Naive thymus-derived CD4-positive, alpha-beta T cell (primary cell): Measurements from ENCODE around the gene GORASP1. TPM values are rescaled to one million over a fixed set of nuclear protein-coding genes. Genes with fewer than 3 reads are reported as not detected.
A peak's percentile ranks its signal among the peaks of the same experiment; 100 is the strongest.

Source experiments
- ATAC-seq: fragments of 150-1000 bp; cut with Tn5 transposase; 2 replicates; pipeline ENCODE4 v1.10.0; 2021; ENCODE audit warnings: mild to moderate bottlenecking, moderate library complexity
- CTCF ChIA-PET: fragments of 350-600 bp; sonication (Branson Sonifier 250); formaldehyde crosslinking; loops from one replicate; lab custom pipeline; 2021; ENCODE audit warnings: antibody characterized with exemption; lab: Charles Lee
- POLR2A ChIA-PET: fragments of 350-600 bp; sonication (Branson Sonifier 250); formaldehyde crosslinking; loops from one replicate; lab custom pipeline; 2021; ENCODE audit warnings: antibody characterized with exemption, inconsistent platforms; lab: Charles Lee
- DNase-seq, 9 donors: peaks; one replicate each; pipeline versions ENCODE4 v3.0.0 to v3.0.0-alpha.2; 2020 to 2022; ENCODE audit warnings: mixed read lengths in 1 of 9
- H3K27ac ChIP-seq: one replicate; pipeline ENCODE4 v1.7.0; 2013; ENCODE audit warnings: mild to moderate bottlenecking, low read depth, low read length, moderate library complexity
- H3K27me3 ChIP-seq, 2 donors: one replicate each; pipeline ENCODE4 v1.7.0; 2013; ENCODE audit warnings: low read length in 2 of 2, mild to moderate bottlenecking in 2 of 2, moderate library complexity in 2 of 2; ENCODE audit not compliant: control insufficient read depth in 2 of 2, insufficient read depth in 2 of 2
- H3K36me3 ChIP-seq, 3 experiments: 1 replicate in 2 of 3; 2 replicates in 1 of 3; pipeline ENCODE4 v1.7.0; 2013; ENCODE audit warnings: low read length in 3 of 3, mild to moderate bottlenecking in 3 of 3, moderate library complexity in 1 of 3; ENCODE audit not compliant: insufficient read depth in 3 of 3, control insufficient read depth in 2 of 3
- H3K4me1 ChIP-seq, 2 donors: one replicate each; pipeline ENCODE4 v1.7.0; 2013; ENCODE audit warnings: low read length in 2 of 2, mild to moderate bottlenecking in 2 of 2, moderate library complexity in 1 of 2; ENCODE audit not compliant: control insufficient read depth in 2 of 2, insufficient read depth in 2 of 2
- H3K4me3 ChIP-seq: 2 replicates; pipeline ENCODE4 v1.7.0; 2013; ENCODE audit warnings: mild to moderate bottlenecking, low read length
- H3K9me3 ChIP-seq, 3 experiments: 1 replicate in 2 of 3; 2 replicates in 1 of 3; pipeline ENCODE4 v1.7.0; 2013; ENCODE audit warnings: low read length in 3 of 3; ENCODE audit not compliant: control insufficient read depth in 2 of 3
- H3K27ac Mint-ChIP-seq, 9 donors: one replicate each; pipeline ENCODE4 v1.8.0; 2020 to 2022; ENCODE audit warnings: mixed read lengths in 9 of 9, mild to moderate bottlenecking in 8 of 9, moderate library complexity in 5 of 9, inconsistent platforms in 2 of 9
- H3K27me3 Mint-ChIP-seq, 5 donors: one replicate each; pipeline ENCODE4 v1.8.0; 2021 to 2022; ENCODE audit warnings: mixed read lengths in 5 of 5, mild to moderate bottlenecking in 1 of 5
- H3K36me3 Mint-ChIP-seq, 5 donors: one replicate each; pipeline ENCODE4 v1.8.0; 2020 to 2022; ENCODE audit warnings: mixed read lengths in 5 of 5, mild to moderate bottlenecking in 3 of 5, inconsistent platforms in 1 of 5
- H3K4me1 Mint-ChIP-seq, 7 donors: one replicate each; pipeline ENCODE4 v1.8.0; 2020 to 2022; ENCODE audit warnings: mixed read lengths in 7 of 7, mild to moderate bottlenecking in 3 of 7, inconsistent platforms in 1 of 7
- H3K4me3 Mint-ChIP-seq, 10 donors: one replicate each; pipeline ENCODE4 v1.8.0; 2020 to 2022; ENCODE audit warnings: mild to moderate bottlenecking in 10 of 10, mixed read lengths in 10 of 10, moderate library complexity in 6 of 10, inconsistent platforms in 2 of 10
- H3K9me3 Mint-ChIP-seq, 11 donors: one replicate each; pipeline ENCODE4 v1.8.0; 2020 to 2022; ENCODE audit warnings: mixed read lengths in 11 of 11, mild to moderate bottlenecking in 4 of 11, inconsistent platforms in 1 of 11, moderate library complexity in 1 of 11
- intact Hi-C, 2 donors: fragments of 100-400 bp; cut with micrococcal nuclease; formaldehyde crosslinking; loops; one replicate each; pipeline ENCODE4 v1.15.1; 2023
- polyA plus RNA-seq, 2 donors: library from polyadenylated mRNA; unstranded; fragments of 300-500 nt; fragmentation: Illumina TruSeq; gene quantifications; one replicate each; pipeline ENCODE4 v1.2.3, GENCODE V29; 2021
- total RNA-seq, 6 experiments: library from RNA in 5 of 6; stranded (reverse) in 5 of 6; gene quantifications; 1 replicate in 5 of 6; 2 replicates in 1 of 6; pipeline ENCODE4 v1.2.3 and lab custom pipeline; 2021 to 2026

GORASP1 gene
- total and polyA plus RNA-seq, 7 experiments from 2014 or later: 14.8 to 58.5 (median 43.5) TPM

GRCh38 chr3:39088889-39089288 lies 18.5 kb downstream of the GORASP1 start:
- H3K27ac Mint-ChIP-seq: peak overlapping the region in 2 of 9 donors; percentile 6 to 23
- H3K4me1 Mint-ChIP-seq: peaks cover 0 to 4% (median 0%) of the 10 kb centered on the region in 7 donors
- no peak overlapping the region for H3K4me3 Mint-ChIP-seq
- Histone ChIP-seq H3K27me3 (no peaks in the 10 kb centered on the region), H3K4me3 (no peak overlapping the region), H3K27ac (no peak overlapping the region), H3K9me3 (no peaks in the 10 kb centered on the region), H3K36me3 (peaks cover 16 to 70% (median 26%) of the 10 kb centered on the region in 3 experiments), H3K4me1 (no peaks in the 10 kb centered on the region)
- POLR2A ChIA-PET: no interaction called here
- H3K9me3 Mint-ChIP-seq: no peaks in the 10 kb centered on the region
- ATAC-seq (no peak), DNase-seq (no peak)
- no peaks in the 10 kb centered on the region for H3K27me3 Mint-ChIP-seq
- CTCF ChIA-PET: interaction anchor here (1.5 kb wide), 1 partner anchor 199 kb away, joined by 7 read pairs; no protein-coding TSS in a partner anchor
- H3K36me3 Mint-ChIP-seq: peaks cover 16 to 44% (median 19%) of the 10 kb centered on the region in 5 donors
- intact Hi-C loops: no loop called here

- ATAC-seq (no peak), DNase-seq (no peak)
- intact Hi-C loops: no loop called here
- no peaks in the 10 kb centered on the region for H3K9me3 ChIP-seq
- no peak overlapping the region for H3K27ac ChIP-seq
- peak overlapping the region in 4 of 9 donors; percentile 10 to 79 (median 41) for H3K27ac Mint-ChIP-seq
- peaks cover 0 to 4% (median 0%) of the 10 kb centered on the region in 7 donors for H3K4me1 Mint-ChIP-seq
- peaks cover 13 to 44% (median 18%) of the 10 kb centered on the region in 5 donors for H3K36me3 Mint-ChIP-seq
- no peaks in the 10 kb centered on the region for H3K4me1 ChIP-seq
- H3K4me3 Mint-ChIP-seq: no peak overlapping the region
- H3K4me3 ChIP-seq: no peak overlapping the region
- H3K27me3 ChIP-seq: no peaks in the 10 kb centered on the region
- H3K9me3 Mint-ChIP-seq: no peaks in the 10 kb centered on the region
- ChIA-PET POLR2A (interaction anchor here (1.0 kb wide), 1 partner anchor 37 kb away, joined by 3 read pairs; no protein-coding TSS in a partner anchor), CTCF (interaction anchor here (1.5 kb wide), 1 partner anchor 200 kb away, joined by 7 read pairs; no protein-coding TSS in a partner anchor)
- peaks cover 16 to 72% (median 26%) of the 10 kb centered on the region in 3 experiments for H3K36me3 ChIP-seq
- H3K27me3 Mint-ChIP-seq: no peaks in the 10 kb centered on the region
These were observed 19.0 kb downstream of the GORASP1 start for GRCh38 chr3:39088456-39088855.

GRCh38 chr3:39086144-39086543 lies 21.3 kb downstream of the GORASP1 start:
- Histone ChIP-seq H3K27ac (no peak overlapping the region), H3K4me3 (no peak overlapping the region), H3K27me3 (no peaks in the 10 kb centered on the region), H3K36me3 (peaks cover 16 to 74% (median 16%) of the 10 kb centered on the region in 3 experiments), H3K9me3 (no peaks in the 10 kb centered on the region), H3K4me1 (no peaks in the 10 kb centered on the region)
- ChIA-PET POLR2A (no interaction called here), CTCF (interaction anchor here (1.0 kb wide), 1 partner anchor 20 kb away, joined by 3 read pairs; no protein-coding TSS in a partner anchor)
- H3K27me3 Mint-ChIP-seq: no peaks in the 10 kb centered on the region
- peak overlapping the region in 3 of 9 donors; percentile 16 to 21 (median 21) for H3K27ac Mint-ChIP-seq
- no peaks in the 10 kb centered on the region for H3K9me3 Mint-ChIP-seq
- intact Hi-C loops: no loop called here
- H3K4me1 Mint-ChIP-seq: peaks cover 0 to 7% (median 0%) of the 10 kb centered on the region in 7 donors
- peaks cover 12 to 57% (median 23%) of the 10 kb centered on the region in 5 donors for H3K36me3 Mint-ChIP-seq
- no peak for DNase-seq
- H3K4me3 Mint-ChIP-seq: no peak overlapping the region
- ATAC-seq: peak; percentile 37

GRCh38 chr3:39082666-39083313 lies 24.6 kb downstream of the GORASP1 start:
- H3K9me3 ChIP-seq: no peaks in the 10 kb centered on the region
- H3K4me1 Mint-ChIP-seq: peaks cover 0 to 16% (median 0%) of the 10 kb centered on the region in 7 donors
- peaks cover 6 to 54% (median 18%) of the 10 kb centered on the region in 5 donors for H3K36me3 Mint-ChIP-seq
- ChIA-PET POLR2A (no interaction called here), CTCF (no interaction called here)
- DNase-seq (no peak), ATAC-seq (no peak)
- no peak overlapping the region for H3K4me3 ChIP-seq
- H3K36me3 ChIP-seq: peaks cover 9 to 72% (median 10%) of the 10 kb centered on the region in 3 experiments
- H3K27ac ChIP-seq: no peak overlapping the region
- H3K4me3 Mint-ChIP-seq: no peak overlapping the region
- H3K27me3 ChIP-seq: no peaks in the 10 kb centered on the region
- no peaks in the 10 kb centered on the region for H3K4me1 ChIP-seq
- intact Hi-C loops: no loop called here
- H3K27me3 Mint-ChIP-seq: no peaks in the 10 kb centered on the region
- no peaks in the 10 kb centered on the region for H3K9me3 Mint-ChIP-seq
- H3K27ac Mint-ChIP-seq: peak overlapping the region in 8 of 9 donors; percentile 17 to 68 (median 46)

GRCh38 chr3:39080026-39080425 lies 27.4 kb downstream of the GORASP1 start:
- no peaks in the 10 kb centered on the region for H3K9me3 ChIP-seq
- H3K4me1 Mint-ChIP-seq: peaks cover 0 to 21% (median 0%) of the 10 kb centered on the region in 7 donors
- peak overlapping the region in 2 of 9 donors; percentile 2 to 3 for H3K27ac Mint-ChIP-seq
- H3K27me3 Mint-ChIP-seq: no peaks in the 10 kb centered on the region
- peaks cover 0 to 2% (median 0%) of the 10 kb centered on the region in 11 donors for H3K9me3 Mint-ChIP-seq
- H3K27me3 ChIP-seq: no peaks in the 10 kb centered on the region
- no peak overlapping the region for H3K27ac ChIP-seq
- no peak for ATAC-seq
- peaks cover 0 to 74% (median 20%) of the 10 kb centered on the region in 3 experiments for H3K36me3 ChIP-seq
- POLR2A ChIA-PET: no interaction called here
- H3K4me1 ChIP-seq: no peaks in the 10 kb centered on the region
- intact Hi-C loops: no loop called here
- DNase-seq: no peak
- H3K36me3 Mint-ChIP-seq: peaks cover 16 to 57% (median 30%) of the 10 kb centered on the region in 5 donors
- H3K4me3 ChIP-seq: no peak overlapping the region
- H3K4me3 Mint-ChIP-seq: peak overlapping the region in 1 of 10 donors; percentile 0
- CTCF ChIA-PET: interaction anchor here (1.5 kb wide), 1 partner anchor 208 kb away, joined by 5 read pairs; no protein-coding TSS in a partner anchor

- ChIA-PET POLR2A (no interaction called here), CTCF (interaction anchor here (0.6 kb wide), 1 partner anchor 1107 kb away, joined by 3 read pairs; no protein-coding TSS in a partner anchor)
- peaks cover 3 to 79% (median 21%) of the 10 kb centered on the region in 3 experiments for H3K36me3 ChIP-seq
- H3K36me3 Mint-ChIP-seq: peaks cover 20 to 60% (median 34%) of the 10 kb centered on the region in 5 donors
- no peak overlapping the region for H3K27ac Mint-ChIP-seq
- no peaks in the 10 kb centered on the region for H3K27me3 ChIP-seq
- no peak overlapping the region for H3K27ac ChIP-seq
- no peaks in the 10 kb centered on the region for H3K4me1 ChIP-seq
- no peak for DNase-seq
- H3K9me3 Mint-ChIP-seq: peaks cover 0 to 4% (median 0%) of the 10 kb centered on the region in 11 donors
- ATAC-seq: no peak
- intact Hi-C loops: no loop called here
- H3K4me1 Mint-ChIP-seq: peaks cover 0 to 21% (median 0%) of the 10 kb centered on the region in 7 donors
- no peak overlapping the region for H3K4me3 Mint-ChIP-seq
- H3K27me3 Mint-ChIP-seq: no peaks in the 10 kb centered on the region
- no peak overlapping the region for H3K4me3 ChIP-seq
- no peaks in the 10 kb centered on the region for H3K9me3 ChIP-seq
These were observed 27.9 kb downstream of the GORASP1 start for GRCh38 chr3:39079530-39079929.
